HCT116 (cell line): ENCODE measurements around the gene SH2D7. TPM values are rescaled to one million over a fixed set of nuclear protein-coding genes. Genes with fewer than 3 reads are reported as not detected.

ENCODE experiments used
- ATAC-seq: fragments of 200-7000 bp; cut with Tn5 transposase; 2 replicates; pipeline ENCODE4 v1.9.1; 2020; ENCODE audit warnings: mild to moderate bottlenecking, moderate library complexity
- BruUV-seq: library from RNA; stranded (reverse); fragments of 400-500 nt; replicated peaks from 2 replicates; lab custom pipeline; 2021; lab: Mats Ljungman, UMichigan
- CTCF ChIA-PET: fragments of 300-600 bp; sonication (Branson Sonifier 250); formaldehyde crosslinking; loops from one replicate; lab custom pipeline; 2021; ENCODE audit warnings: antibody characterized with exemption; lab: Charles Lee
- POLR2A ChIA-PET: fragments of 300-600, 350-600 bp; sonication (Branson Sonifier 250); formaldehyde crosslinking; loops from one replicate; lab custom pipeline; 2021; ENCODE audit warnings: antibody characterized with exemption; lab: Charles Lee
- RAD21 ChIA-PET, 2 experiments: fragments of 300-600 bp; sonication (Branson Sonifier 250); formaldehyde crosslinking; loops; one replicate each; lab custom pipeline; 2023; ENCODE audit warnings: low total read pairs in 2 of 2; ENCODE audit not compliant: uncharacterized antibody in 2 of 2, unreplicated experiment in 2 of 2, low non-redundant PET in 1 of 2; lab: Charles Lee
- DNase-seq: peaks from one replicate; pipeline ENCODE4 v3.0.0-alpha.2; 2010; ENCODE audit warnings: low read depth, low spot score
- H2AFZ ChIP-seq: fragments of 200-600 bp; shearing (Covaris generic), sonication (generic); 2 replicates; pipeline ENCODE4 v1.6.1; 2017; ENCODE audit warnings: low read depth, mixed run types, mixed read lengths, antibody characterized with exemption, low read length; ENCODE audit not compliant: poor library complexity, severe bottlenecking
- H3K27ac ChIP-seq: 2 replicates; pipeline ENCODE4 v1.5.1; 2012; ENCODE audit warnings: low read depth, low read length
- H3K27me3 ChIP-seq: fragments of 200-600 bp; sonication (generic); 2 replicates; pipeline ENCODE4 v1.6.1; 2016; ENCODE audit warnings: mixed run types, low read length, mixed read lengths; ENCODE audit not compliant: insufficient read depth
- H3K36me3 ChIP-seq, 2 experiments: fragments of 200-500 bp in 1 of 2; fragments of 200-600 bp in 1 of 2; sonication (Bioruptor generic) in 1 of 2; sonication (generic) in 1 of 2; 2 replicates each; pipeline versions ENCODE4 v1.5.1 to v1.6.1; 2014 to 2016; ENCODE audit warnings: low read length in 2 of 2, inconsistent platforms in 1 of 2, mixed read lengths in 1 of 2, mixed run types in 1 of 2; ENCODE audit not compliant: insufficient read depth in 2 of 2, control insufficient read depth in 1 of 2
- H3K4me1 ChIP-seq, 2 experiments: fragments of 200-600 bp in 1 of 2; sonication (generic) in 1 of 2; 2 replicates each; pipeline versions ENCODE4 v1.5.1 to v1.6.1; 2012 to 2017; ENCODE audit warnings: low read length in 2 of 2, inconsistent platforms in 1 of 2, mild to moderate bottlenecking in 1 of 2, mixed read lengths in 1 of 2, mixed run types in 1 of 2, moderate library complexity in 1 of 2; ENCODE audit not compliant: insufficient read depth in 2 of 2, control insufficient read depth in 1 of 2
- H3K4me2 ChIP-seq: fragments of 200-600 bp; sonication (generic); 2 replicates; pipeline ENCODE4 v1.6.1; 2017; ENCODE audit warnings: mixed run types, low read length, mixed read lengths
- H3K4me3 ChIP-seq, 2 experiments: fragments of 200-600 bp in 1 of 2; sonication (generic) in 1 of 2; replicated peaks in 1 of 2; 2 replicates each; pipeline ENCODE4 v1.5.1; 2011 to 2016; ENCODE audit warnings: low read length in 2 of 2, control low read depth in 1 of 2, low read depth in 1 of 2, mild to moderate bottlenecking in 1 of 2, mixed read lengths in 1 of 2, mixed run types in 1 of 2
- H3K79me2 ChIP-seq: fragments of 200-600 bp; sonication (generic); 2 replicates; pipeline ENCODE4 v1.6.1; 2017; ENCODE audit warnings: mild to moderate bottlenecking, mixed run types, low read length, moderate library complexity, mixed read lengths; ENCODE audit not compliant: insufficient read depth
- H3K9ac ChIP-seq: fragments of 200-600 bp; sonication (generic); 2 replicates; pipeline ENCODE4 v1.6.1; 2016; ENCODE audit warnings: low read length, mixed read lengths
- H3K9me2 ChIP-seq: fragments of 200-600 bp; sonication (generic), shearing (Covaris generic); 2 replicates; pipeline ENCODE4 v1.6.1; 2017; ENCODE audit warnings: mixed run types, mild to moderate bottlenecking, moderate library complexity; ENCODE audit not compliant: insufficient read depth
- H3K9me3 ChIP-seq, 2 experiments: fragments of 200-500 bp in 1 of 2; fragments of 200-600 bp in 1 of 2; sonication (Bioruptor generic) in 1 of 2; sonication (generic) in 1 of 2; 2 replicates each; pipeline ENCODE4 v1.6.1; 2014 to 2017; ENCODE audit warnings: low read length in 2 of 2, mixed read lengths in 2 of 2, inconsistent platforms in 1 of 2, low read depth in 1 of 2, mild to moderate bottlenecking in 1 of 2, mixed run types in 1 of 2, moderate library complexity in 1 of 2; ENCODE audit not compliant: control insufficient read depth in 1 of 2, insufficient read depth in 1 of 2
- H4K20me1 ChIP-seq: fragments of 200-600 bp; sonication (generic), shearing (Covaris generic); 2 replicates; pipeline ENCODE4 v1.6.1; 2017; ENCODE audit warnings: mixed run types, mild to moderate bottlenecking, moderate library complexity; ENCODE audit not compliant: insufficient read depth
- ATF3 ChIP-seq: IDR thresholded peaks from 2 replicates; pipeline ENCODE4 v1.6.1; 2012
- CBX3 ChIP-seq: IDR thresholded peaks from 2 replicates; pipeline ENCODE4 v1.6.1; 2012; ENCODE audit warnings: low read depth
- CEBPB ChIP-seq: IDR thresholded peaks from 2 replicates; pipeline ENCODE4 v1.6.1; 2012; ENCODE audit warnings: low read depth
- EGR1 ChIP-seq: IDR thresholded peaks from 2 replicates; pipeline ENCODE4 v1.6.1; 2012; ENCODE audit warnings: low read depth
- FOSL1 ChIP-seq: IDR thresholded peaks from 2 replicates; pipeline ENCODE4 v1.6.1; 2012; ENCODE audit warnings: low read depth
- MAX ChIP-seq: IDR thresholded peaks from 2 replicates; pipeline ENCODE4 v1.6.1; 2012
- RAD21 ChIP-seq: IDR thresholded peaks from 2 replicates; pipeline ENCODE4 v1.6.1; 2012; ENCODE audit warnings: low read depth, mild to moderate bottlenecking
- SP1 ChIP-seq: IDR thresholded peaks from 2 replicates; pipeline ENCODE4 v1.6.1; 2012; ENCODE audit warnings: low read depth
- SRF ChIP-seq: IDR thresholded peaks from 2 replicates; pipeline ENCODE4 v1.6.1; 2012; ENCODE audit warnings: low read depth
- TCF7L2 ChIP-seq: IDR thresholded peaks from 2 replicates; pipeline ENCODE4 v1.7.0; 2011; ENCODE audit warnings: borderline replicate concordance, inconsistent platforms; ENCODE audit not compliant: insufficient read depth, insufficient read length; ENCODE audit errors: extremely low read depth
- ZFX ChIP-seq: fragments of 450-650 bp; IDR thresholded peaks from 2 replicates; pipeline ENCODE4 v1.6.1; 2017
- ZNF274 ChIP-seq: fragments of 200-500 bp; sonication (Bioruptor generic); IDR thresholded peaks from 2 replicates; pipeline ENCODE4 v1.6.1; 2014; ENCODE audit warnings: mild to moderate bottlenecking, low read depth, low read length, inconsistent platforms
- intact Hi-C: fragments of 100-400 bp; cut with micrococcal nuclease; formaldehyde crosslinking; loops from 2 replicates; pipeline ENCODE4 v1.10.0; 2022
- total RNA-seq: library from RNA; stranded (reverse); gene quantifications from one replicate; pipeline ENCODE4 v1.2.1, GENCODE V29; 2021; ENCODE audit not compliant: unreplicated experiment
- TF ChIP-seq, protein P1 (sequence below): IDR thresholded peaks from 2 replicates; pipeline ENCODE4 v1.6.1; 2011; ENCODE audit warnings: mild to moderate bottlenecking, low read length, moderate library complexity; ENCODE audit not compliant: insufficient replicate concordance; ENCODE audit errors: extremely low read depth
- TF ChIP-seq, protein P2 (sequence below): IDR thresholded peaks from 2 replicates; pipeline ENCODE4 v1.6.1; 2012; ENCODE audit warnings: low read depth

SH2D7 gene
- total RNA-seq, 1 experiment from 2014 or later: not detected

DNA sequence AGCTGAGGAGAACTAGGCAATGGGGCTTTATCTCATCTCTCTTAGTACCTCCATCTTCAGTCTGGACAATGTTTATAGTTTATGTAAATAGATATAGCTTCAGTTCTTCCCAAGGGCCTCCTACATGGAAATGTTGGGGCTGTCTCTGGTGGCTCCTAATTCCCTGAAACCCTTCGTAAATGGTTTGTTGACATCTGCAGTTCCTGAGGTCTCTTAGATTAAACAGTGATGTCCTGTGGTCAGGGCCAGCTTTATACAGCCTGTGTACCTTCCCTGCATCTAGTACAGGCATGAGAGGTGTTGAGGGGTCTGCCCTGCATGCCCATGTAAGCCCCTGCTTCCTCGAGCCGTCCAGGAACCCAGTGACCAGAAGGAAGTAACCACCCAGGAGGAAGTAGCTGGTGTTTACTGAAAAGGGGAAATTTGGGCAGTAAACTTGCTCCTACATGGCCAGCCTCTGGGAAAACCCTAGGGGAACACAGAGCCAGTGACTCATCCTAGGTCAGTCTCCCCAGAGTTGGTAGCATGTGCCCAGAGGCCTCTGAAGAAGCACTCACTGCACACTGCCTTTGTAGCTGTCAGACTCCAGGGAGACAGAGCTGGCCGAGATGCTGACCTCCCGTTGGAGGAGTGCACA, 10.1 kb upstream of the SH2D7 start:
- POLR2A ChIA-PET: no interaction called here
- H3K4me2 ChIP-seq: no peak overlapping the region
- no peak for ATAC-seq

More for the DNA sequence above, 10.1 kb upstream of the SH2D7 start:
- ChIA-PET CTCF (no interaction called here), RAD21 (no interaction called here)
- BruUV-seq: no TSS peak
- Histone ChIP-seq H3K9ac (no peak overlapping the region), H4K20me1 (no peaks in the 10 kb centered on the region), H3K9me3 (no peaks in the 10 kb centered on the region), H3K36me3 (no peaks in the 10 kb centered on the region), H3K27ac (no peak overlapping the region), H3K9me2 (no peaks in the 10 kb centered on the region), H3K79me2 (no peaks in the 10 kb centered on the region), H3K4me1 (peaks cover 0 to 3% of the 10 kb centered on the region in 2 experiments; a peak in 1 of 4 replicates), H3K27me3 (no peaks in the 10 kb centered on the region), H3K4me3 (no peak overlapping the region), H2AFZ (no peak overlapping the region)
- no peak for DNase-seq
- intact Hi-C loops: no loop called here
- no peak for TF ChIP-seq FOSL1
- no peak for TF ChIP-seq SP1
- no peak for TF ChIP-seq ATF3
- no peak for TF ChIP-seq TCF7L2
- no peak for TF ChIP-seq ZNF274
- no peak for TF ChIP-seq MAX
- no peak for TF ChIP-seq EGR1
- no peak for TF ChIP-seq SRF
- TF ChIP-seq RAD21: no peak
- no peak for TF ChIP-seq ZFX
- TF ChIP-seq, protein P1, sequence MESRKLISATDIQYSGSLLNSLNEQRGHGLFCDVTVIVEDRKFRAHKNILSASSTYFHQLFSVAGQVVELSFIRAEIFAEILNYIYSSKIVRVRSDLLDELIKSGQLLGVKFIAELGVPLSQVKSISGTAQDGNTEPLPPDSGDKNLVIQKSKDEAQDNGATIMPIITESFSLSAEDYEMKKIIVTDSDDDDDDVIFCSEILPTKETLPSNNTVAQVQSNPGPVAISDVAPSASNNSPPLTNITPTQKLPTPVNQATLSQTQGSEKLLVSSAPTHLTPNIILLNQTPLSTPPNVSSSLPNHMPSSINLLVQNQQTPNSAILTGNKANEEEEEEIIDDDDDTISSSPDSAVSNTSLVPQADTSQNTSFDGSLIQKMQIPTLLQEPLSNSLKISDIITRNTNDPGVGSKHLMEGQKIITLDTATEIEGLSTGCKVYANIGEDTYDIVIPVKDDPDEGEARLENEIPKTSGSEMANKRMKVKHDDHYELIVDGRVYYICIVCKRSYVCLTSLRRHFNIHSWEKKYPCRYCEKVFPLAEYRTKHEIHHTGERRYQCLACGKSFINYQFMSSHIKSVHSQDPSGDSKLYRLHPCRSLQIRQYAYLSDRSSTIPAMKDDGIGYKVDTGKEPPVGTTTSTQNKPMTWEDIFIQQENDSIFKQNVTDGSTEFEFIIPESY: no peak
- TF ChIP-seq CEBPB: no peak
- TF ChIP-seq, protein P2, sequence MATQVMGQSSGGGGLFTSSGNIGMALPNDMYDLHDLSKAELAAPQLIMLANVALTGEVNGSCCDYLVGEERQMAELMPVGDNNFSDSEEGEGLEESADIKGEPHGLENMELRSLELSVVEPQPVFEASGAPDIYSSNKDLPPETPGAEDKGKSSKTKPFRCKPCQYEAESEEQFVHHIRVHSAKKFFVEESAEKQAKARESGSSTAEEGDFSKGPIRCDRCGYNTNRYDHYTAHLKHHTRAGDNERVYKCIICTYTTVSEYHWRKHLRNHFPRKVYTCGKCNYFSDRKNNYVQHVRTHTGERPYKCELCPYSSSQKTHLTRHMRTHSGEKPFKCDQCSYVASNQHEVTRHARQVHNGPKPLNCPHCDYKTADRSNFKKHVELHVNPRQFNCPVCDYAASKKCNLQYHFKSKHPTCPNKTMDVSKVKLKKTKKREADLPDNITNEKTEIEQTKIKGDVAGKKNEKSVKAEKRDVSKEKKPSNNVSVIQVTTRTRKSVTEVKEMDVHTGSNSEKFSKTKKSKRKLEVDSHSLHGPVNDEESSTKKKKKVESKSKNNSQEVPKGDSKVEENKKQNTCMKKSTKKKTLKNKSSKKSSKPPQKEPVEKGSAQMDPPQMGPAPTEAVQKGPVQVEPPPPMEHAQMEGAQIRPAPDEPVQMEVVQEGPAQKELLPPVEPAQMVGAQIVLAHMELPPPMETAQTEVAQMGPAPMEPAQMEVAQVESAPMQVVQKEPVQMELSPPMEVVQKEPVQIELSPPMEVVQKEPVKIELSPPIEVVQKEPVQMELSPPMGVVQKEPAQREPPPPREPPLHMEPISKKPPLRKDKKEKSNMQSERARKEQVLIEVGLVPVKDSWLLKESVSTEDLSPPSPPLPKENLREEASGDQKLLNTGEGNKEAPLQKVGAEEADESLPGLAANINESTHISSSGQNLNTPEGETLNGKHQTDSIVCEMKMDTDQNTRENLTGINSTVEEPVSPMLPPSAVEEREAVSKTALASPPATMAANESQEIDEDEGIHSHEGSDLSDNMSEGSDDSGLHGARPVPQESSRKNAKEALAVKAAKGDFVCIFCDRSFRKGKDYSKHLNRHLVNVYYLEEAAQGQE: no peak
- no peak for TF ChIP-seq CBX3
